GM19351 (cell line): ENCODE measurements around the gene AOPEP.
"Not testable (repeated sequence)": the region's sequence is repeated elsewhere in the genome, so short reads cannot be mapped to it uniquely, and the experiment has no call there.

ENCODE experiments used
- ATAC-seq: cut with Tn5 transposase; IDR thresholded peaks from one replicate; pipeline ENCODE4 v1.9.1; 2021; ENCODE audit warnings: mild to moderate bottlenecking, moderate library complexity; ENCODE audit not compliant: unreplicated experiment

AOPEP gene

DNA sequence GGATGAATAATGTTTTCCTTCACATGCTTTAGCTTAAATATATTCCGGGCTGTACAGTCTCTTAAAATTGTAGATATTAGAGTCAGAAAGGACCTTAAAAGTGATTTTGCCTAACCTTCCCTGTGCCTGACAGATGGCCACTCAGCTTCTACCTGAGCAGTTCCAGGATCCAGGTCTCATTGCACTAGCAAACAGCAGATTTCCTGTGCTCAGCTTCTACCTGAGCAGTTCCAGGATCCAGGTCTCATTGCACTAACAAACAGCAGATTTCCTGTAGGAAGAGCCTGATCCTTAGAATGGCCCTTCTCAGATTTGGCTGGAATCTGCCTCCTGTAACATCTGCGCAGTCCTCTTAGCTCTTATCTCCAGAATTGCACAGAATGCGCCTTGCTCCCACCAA lies 219.8 kb downstream of the AOPEP start:
- no peak for ATAC-seq

DNA sequence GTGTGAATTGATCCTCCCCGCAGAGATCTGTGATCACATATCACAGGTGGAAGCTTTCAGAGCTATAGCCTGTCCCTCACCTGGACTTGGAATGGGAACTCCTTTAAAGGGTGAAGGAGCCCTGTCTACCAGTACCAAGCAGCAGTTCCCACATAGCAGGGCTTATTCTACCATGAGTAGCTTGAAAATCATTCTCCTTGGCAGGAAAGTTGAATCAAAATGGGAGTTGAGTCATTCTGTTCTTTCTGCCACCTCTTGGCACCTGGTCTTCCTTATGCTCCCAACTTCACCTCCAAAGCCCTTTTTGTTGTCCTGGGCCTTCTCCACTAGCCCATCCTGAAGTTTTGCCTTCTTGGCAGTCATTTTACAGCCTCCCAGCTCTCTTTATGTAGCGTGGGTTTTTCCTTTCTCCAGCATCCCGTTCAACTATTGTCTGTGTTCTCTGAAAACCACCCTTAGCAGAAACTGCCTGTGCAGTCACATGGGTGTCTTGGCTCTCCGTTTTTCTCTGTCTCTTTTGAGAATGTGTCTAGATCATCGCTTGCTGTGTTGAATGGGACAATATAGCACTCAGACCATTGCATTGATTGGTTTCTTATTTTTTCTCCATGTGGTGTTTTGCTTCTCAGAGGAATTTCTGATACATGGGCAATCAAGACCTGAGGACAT lies 222.2 kb downstream of the AOPEP start:
- ATAC-seq, result no peak

DNA sequence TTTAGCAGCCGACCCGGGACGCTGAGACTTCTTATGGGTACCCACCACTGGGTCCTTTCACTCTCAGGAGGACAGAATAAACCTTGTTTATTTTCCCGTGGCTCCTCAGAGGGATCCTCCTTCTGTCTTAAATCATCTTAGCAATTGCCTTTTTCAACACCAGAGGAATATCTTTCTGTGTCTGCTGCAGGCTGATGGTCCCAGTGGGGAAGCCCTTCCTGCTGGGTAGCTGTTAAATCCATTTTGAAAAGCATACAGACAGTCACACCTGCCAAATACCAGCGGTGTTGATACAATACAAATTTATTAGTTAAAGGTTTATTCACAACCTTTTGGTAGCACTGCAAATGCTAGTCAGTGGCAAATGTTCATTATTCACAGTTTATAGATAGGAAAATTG lies 222.9 kb downstream of the AOPEP start:
- no peak for ATAC-seq

DNA sequence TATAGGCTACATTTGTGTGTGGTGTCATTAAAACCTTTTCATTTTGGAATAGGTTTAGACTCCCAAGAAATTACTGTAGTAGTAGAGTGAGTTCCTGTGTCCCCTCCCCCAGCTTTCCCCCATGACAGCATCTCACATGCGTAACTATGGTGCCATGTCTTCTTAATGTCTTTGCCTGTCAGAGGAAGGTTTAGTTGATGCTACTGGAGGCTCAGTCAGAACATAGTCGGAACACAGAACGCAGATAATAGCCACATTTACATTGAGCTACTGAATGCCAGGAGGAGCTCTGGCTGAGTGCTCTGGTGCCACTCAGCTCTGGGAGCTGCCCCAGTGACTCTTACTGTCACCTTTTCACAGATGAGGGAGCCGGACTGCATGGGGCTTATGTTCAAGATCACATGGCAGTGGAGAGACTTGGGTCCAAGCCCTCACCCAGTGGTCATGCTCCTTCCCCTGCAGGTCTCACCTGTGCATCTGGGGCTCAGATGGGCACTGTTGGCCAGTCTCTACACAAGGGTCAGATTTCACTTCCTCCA lies 223.6 kb downstream of the AOPEP start:
- no peak for ATAC-seq

DNA sequence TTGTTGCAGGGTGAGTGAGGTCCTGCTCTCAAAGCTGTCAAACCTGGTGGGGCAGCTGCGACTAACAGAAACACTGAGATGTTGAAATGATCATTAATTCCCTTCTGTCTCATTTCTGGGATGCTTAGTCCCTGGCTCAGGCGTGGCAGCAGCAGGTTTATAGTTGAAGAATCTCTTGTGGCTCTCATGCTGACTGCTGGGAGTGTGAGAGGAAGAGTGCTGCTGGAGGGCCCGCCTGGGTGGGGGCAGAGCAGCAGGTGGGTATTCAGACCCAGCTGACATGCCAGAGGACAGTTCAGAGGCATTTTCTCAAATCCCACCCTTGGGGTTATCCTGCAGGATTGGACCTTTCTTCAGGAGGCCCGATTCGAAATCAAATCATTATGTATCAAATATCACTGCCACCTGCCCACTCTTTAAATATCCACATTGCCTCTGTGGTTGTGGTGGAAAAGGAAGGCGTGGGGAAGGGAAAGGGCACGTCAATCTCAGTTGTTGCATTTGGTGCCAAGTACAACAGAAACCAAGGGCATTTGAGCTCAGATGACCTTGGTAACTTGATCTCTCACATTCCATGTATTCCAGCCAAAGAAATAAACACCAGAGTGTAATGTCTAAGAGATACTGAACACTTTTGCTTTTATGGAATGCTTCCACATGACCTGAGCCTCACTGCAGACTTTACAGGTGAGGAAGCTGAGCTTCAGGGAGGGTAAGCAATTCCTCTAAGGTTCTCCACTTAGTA lies 224.3 kb downstream of the AOPEP start:
- ATAC-seq, result no peak

DNA sequence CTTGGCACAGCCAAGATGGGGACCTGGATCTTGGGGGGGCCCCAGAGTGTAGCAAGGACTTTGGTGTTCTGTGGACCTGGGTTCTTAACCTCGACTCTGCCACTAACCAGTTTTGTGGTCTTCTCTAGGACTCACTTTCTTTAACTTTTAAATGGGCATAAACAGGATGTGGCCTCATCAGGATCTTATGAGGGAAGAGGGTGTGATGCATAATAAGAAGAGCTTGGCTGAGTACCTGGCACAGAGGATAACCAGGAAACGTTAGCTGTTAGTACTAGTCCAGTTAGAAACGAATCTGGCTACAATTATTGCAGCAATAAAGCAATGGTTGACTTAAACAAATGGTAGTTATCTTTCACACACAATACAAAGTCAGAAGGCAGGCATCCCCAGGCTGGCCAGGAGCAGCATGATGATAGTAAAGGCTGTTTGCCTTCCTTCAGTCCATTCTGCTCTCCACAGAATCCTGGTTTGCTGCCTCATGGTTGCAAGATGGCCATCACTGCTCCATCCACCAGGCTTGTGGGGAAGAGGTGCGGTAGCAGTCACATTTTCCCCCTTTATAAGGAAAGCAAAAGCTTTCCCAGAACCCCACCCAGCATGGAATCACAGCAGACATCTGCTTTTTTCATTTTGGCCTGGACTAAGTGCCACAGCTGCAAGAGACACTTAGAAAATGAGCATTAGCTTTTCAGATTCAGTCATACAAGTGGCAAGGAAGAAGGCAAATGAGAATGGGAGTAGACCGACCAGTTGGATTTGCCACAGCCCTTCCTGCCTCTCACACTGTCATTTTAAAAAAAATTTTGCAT lies 225.0 kb downstream of the AOPEP start:
- ATAC-seq, result no peak

DNA sequence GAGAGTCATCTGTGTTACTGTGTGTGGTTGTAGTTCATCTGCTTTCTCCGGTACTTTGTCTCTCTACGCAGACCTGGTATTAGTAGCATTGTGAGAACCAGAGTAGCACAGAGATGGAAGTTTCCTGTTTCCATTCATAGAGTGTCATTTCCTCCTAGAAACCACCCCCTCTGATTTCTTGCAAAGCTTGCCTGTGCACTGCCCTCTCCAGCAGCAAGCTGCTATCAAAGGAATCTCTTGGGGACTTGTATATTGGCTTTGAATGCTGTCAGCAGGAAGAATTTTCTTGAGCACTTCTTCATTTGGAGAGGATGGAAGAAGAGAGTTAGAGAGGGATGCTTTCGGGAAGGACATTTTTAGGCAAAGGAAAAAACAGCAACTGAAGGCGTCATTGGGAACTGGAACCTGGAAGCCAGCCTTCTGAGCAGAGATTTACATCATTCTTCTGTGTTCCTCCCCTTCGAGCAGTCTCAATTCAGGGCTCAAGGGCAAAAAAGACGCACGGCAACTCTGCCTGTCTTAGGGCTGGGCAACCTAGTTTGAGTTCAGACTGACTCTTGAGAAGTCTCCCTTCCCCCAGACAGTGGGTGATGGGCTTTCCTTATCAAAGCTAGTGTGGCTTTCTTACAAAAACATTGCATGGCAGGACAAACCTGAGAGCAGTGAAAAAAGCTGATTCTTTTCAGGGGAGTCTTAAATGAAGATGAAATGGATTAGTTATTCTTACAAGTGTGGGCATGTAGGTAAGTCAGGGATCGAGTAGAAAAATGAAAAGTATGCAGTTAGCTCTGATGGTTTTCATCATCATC lies 226.3 kb downstream of the AOPEP start:
- peak; percentile 73 for ATAC-seq

DNA sequence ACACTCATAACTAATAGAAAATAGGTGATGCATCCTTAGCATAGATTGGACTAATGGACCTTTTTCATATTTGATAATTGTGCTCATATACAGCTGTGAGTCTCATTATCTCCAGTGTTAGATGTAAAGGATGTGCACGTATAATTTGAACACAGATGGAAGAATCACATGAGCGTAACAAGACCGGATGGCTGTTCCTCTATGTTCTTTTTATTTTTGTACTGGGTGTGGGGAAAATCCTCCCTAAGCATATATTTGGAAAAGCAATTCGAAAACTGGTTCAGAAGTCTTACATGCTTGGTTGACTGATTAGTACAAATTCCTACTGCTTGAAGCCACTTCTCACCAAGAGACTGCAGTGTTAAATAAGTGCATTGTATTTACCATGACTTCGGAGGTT lies 230.2 kb downstream of the AOPEP start:
- ATAC-seq, result no peak

DNA sequence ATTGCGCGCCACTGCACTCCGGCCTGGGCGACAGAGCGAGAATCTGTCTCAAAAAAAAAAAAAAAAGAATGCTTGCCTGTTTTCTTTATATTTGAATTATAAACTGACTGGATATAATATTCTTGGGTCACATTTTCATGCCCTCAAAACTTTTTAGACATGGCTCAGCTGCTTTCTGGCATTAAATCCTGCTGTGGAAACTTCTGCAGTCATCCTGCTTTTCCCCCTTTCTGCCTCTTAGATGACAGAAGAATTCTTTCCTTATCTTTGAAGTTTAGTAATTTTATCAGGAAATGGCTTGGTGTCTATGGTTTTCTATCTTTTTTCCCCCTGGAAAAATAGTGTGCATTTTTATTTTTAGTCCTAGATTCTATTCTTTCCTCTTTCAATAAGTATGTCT lies 234.5 kb downstream of the AOPEP start:
- ATAC-seq, result no peak

DNA sequence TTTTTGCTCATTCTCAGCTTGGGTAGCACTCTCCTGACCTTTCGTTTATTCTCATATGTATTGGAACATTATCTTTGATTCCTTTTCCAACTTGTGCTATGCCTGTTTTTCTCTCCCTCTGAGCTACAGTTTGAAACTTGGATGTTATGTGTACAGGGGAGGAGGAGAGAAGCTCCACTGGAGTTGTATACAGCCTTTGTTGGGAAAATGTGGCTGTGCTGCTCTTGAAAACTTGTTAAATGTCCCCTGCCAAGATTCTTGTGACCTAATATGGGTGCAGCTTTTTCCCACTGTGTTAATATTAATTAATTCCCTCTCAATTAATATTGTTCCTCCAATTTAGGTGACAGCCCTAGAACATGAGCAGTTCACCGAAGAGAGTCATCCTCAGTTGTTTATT lies 235.4 kb downstream of the AOPEP start:
- no peak for ATAC-seq

DNA sequence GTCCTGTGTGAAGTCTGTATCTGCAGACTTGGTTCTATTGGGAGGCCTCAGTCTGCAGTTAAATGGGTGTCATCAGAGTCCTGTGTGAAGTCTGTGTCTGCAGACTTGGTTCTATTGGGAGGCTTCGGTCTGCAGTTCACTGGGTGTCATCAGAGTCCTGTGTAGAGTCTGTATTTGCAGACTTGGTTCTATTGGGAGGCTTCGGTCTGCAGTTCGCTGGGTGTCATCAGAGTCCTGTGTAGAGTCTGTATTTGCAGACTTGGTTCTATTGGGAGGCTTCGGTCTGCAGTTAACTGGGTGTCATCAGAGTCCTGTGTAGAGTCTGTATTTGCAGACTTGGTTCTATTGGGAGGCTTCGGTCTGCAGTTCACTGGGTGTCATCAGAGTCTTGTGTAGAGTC lies 239.1 kb downstream of the AOPEP start:
- not testable (repeated sequence) for ATAC-seq

DNA sequence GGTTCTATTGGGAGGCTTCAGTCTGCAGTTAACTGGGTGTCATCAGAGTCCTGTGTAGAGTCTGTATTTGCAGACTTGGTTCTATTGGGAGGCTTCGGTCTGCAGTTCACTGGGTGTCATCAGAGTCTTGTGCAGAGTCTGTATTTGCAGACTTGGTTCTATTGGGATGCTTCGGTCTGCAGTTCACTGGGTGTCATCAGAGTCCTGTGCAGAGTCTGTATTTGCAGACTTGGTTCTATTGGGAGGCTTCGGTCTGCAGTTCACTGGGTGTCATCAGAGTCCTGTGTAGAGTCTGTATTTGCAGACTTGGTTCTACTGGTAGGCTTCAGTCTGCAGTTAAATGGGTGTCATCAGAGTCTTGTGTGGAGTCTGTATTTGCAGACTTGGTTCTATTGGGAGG lies 239.5 kb downstream of the AOPEP start:
- ATAC-seq, result not testable (repeated sequence)

DNA sequence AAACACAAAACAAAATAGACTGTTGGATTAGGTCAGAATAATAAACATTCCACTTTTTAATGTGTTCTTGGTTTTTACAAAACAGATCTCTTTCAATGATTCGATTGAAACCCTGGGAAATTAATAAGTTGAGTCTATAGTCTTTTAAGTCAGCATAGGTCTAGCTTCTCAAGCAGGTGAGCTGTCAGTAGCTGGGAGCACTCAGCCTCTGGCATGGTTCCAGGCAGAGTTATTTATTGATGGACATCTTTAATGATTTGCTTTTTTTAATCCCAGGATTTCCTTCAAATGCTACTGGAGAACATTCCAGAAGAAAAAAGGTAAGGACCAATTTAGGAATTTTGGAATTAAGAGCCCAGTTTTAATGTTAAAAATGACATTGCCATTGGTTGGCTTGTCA lies 241.0 kb downstream of the AOPEP start:
- no peak for ATAC-seq

DNA sequence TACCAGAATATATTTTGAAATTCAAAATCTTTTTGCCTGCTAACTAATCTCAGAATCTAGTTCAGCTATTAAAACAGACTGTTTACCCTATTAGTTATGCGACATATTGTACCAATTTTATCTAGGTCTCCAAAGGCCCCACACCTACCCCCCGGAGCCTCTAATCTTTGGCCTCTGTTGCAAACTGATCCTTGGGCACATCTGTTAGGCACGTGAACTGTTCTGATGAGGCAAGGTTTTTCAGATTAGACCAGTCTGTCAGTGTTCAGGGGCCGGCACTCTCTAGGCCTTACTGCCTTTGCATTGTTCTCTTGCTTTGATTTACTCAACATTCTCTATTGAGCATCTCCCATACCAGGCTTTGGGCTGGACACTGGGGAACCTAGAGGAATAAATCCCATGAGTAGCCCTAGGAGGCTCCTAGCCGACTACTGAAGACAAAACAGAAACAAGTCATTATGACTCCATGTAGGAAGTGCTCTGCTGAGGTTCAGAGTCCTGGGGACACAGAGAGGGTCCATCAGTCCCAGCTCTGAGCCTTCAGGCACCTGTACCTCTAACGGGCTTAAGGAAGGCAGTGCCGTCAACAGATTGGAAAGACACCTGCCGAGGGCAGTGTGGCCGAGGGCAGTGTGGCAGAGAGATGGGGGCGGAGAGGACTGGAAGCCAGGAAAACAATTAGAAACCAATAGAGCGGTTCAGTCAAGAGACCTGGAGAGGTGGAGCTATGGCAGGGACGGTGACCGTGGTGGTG lies 245.1 kb downstream of the AOPEP start:
- ATAC-seq, result no peak

DNA sequence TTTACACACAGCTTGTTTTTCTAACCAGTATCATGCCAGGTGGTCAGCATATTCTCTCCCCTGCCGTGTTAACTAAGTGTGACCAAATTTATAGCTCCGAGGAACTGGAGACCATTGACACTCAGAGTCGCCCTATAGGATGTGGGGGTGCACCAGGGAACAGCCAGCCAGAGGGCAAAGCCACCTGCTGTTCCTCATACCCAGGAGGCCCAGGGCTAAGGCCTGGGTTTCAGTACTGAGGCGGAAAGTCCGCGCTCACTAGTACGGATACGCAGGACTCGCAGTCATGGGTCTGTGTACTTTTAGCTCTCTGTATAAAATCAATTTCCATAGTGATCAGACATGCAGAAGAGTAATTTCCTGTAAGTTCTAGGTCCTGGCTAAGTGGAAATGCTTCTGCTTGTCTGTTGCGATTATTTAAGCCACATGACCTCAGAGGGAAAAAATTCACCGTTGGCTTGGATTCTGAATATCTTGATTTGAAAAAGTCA lies 247.0 kb downstream of the AOPEP start:
- ATAC-seq, result no peak

DNA sequence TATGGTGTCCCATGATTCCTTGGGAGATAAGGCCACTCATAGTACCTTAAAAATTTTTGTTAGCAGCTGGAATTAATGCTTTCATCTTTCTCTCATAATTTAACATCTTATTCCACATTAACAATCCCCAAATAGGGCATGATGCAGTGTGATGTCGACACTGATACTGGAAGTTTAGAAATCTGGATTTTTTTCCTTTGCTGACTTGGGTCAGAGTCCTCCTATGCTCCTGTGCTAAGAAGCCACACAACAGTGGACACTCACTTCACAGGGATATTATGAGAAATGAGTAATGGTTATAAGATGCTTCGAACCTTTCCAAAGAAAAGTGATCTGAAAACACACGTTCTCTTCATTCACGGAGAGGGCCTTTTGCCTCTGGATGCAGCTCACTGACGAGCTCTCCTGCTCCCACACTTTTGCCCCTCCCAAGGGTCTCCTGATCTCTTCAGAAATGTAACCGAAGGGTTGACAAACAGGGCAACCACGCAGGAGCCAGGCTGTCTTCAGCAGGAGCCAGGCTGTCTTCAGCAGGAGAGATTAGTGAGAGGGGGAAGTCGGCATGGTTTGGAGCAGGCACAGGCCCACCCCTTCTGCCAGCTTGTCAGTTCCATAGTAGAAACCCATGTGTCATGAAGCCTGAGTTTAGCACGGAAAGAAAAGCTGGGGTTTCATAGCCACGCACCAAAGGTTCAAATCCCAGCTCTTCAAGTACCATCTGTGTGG lies 247.8 kb downstream of the AOPEP start:
- ATAC-seq, result no peak

DNA sequence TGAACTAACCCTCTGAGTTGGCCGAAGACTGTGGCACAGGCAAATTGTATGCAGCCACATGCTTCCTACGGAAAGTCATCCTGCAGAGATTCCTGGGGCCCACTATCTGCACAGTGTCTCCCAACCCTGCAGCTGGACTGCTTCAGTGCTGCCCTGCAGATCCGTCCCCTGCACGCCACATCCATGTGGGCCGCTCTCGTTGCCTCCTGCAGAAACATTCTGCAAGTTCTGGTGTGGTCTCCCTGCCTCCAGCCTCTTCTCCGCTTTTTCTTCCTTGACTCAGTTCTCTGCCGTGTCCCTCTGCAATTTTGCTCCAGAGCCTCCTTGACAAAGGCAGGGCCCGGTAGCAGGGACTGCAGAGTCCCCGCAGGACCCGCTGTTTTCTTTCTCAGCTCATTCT lies 249.0 kb downstream of the AOPEP start:
- ATAC-seq, result no peak

DNA sequence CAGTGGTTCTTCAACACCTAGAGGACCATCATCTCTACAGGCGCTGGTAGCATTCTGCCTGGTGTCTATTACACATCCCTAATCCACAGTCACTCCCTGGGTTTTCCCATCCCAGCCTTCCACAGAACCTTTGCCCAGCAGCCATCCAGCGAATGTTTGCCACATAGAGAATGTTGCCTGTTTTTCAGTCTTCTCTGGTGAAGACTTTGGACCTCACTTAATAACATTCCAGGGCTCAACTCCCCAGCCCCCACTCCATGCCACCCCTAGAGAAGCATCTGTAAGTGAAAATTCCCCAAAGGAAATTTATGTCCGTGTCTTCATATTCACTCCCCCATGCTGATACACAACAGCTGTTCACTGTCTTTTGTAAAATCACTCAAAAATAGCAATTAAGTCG lies 249.6 kb downstream of the AOPEP start:
- no peak for ATAC-seq

DNA sequence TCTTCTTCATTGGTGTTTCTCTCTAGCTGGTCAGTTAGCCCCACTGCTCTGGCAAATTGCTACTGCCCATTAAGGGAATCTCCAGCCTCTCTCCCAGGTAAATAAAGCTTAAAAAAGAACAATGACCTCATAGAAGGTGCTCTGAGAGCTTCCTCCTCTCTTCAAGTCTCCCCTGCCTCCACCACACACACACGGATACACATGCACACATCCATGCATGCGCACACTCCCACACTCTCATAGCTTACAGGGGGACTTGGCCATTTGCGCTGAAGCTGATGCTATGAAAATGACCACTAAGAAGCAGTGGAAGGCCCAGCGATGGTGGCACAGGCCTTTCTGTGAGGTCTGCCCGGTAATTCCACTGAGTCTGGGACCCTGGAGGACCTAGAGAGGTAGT lies 250.9 kb downstream of the AOPEP start:
- ATAC-seq, result no peak
